GM12878 (cell line): ENCODE results near the gene KIF21B. TPM values are rescaled to one million over a fixed set of nuclear protein-coding genes. Genes with fewer than 3 reads are reported as not detected.

ENCODE experiments used
- ATAC-seq: fragments of 200-7000 bp; cut with Tn5 transposase; 3 replicates; pipeline ENCODE4 v1.9.1; 2020; ENCODE audit warnings: mild to moderate bottlenecking, moderate library complexity
- BruUV-seq: library from RNA; stranded (reverse); fragments of 400-500 nt; replicated peaks from 2 replicates; lab custom pipeline; 2021; lab: Mats Ljungman, UMichigan
- CTCF ChIA-PET: fragments of 300-600 bp; sonication (Branson Sonifier 250); formaldehyde crosslinking; extraction: SDS; loops from one replicate; lab custom pipeline; 2021; ENCODE audit warnings: inconsistent platforms; lab: Yijun Ruan, JAX
- POLR2A ChIA-PET: fragments of 350-600 bp; formaldehyde crosslinking; extraction: SDS; loops from one replicate; lab custom pipeline; 2021; ENCODE audit warnings: inconsistent platforms; lab: Charles Lee
- RAD21 ChIA-PET: fragments of 300-600 bp; sonication (Branson Sonifier 250); formaldehyde crosslinking; loops from one replicate; lab custom pipeline; 2023; ENCODE audit warnings: antibody characterized with exemption; ENCODE audit not compliant: unreplicated experiment; lab: Charles Lee
- SMC1A ChIA-PET: fragments of 300-600 bp; sonication (Branson Sonifier 250); formaldehyde crosslinking; loops from one replicate; lab custom pipeline; 2023; ENCODE audit not compliant: unreplicated experiment, uncharacterized antibody; lab: Charles Lee
- DNase-seq: peaks from one replicate; pipeline ENCODE4 v3.0.0-alpha.2; 2011; ENCODE audit warnings: low read depth, low spot score
- FAIRE-seq: peaks from 3 replicates; lab custom pipeline; 2011; peaks lifted over from hg19 to GRCh38; lab: Jason Lieb, UNC
- H2AFZ ChIP-seq: 2 replicates; pipeline ENCODE4 v1.6.0; 2011; ENCODE audit warnings: low read depth, low read length, control low read depth; ENCODE audit not compliant: control insufficient read depth
- H3K27ac ChIP-seq: 2 replicates; pipeline ENCODE4 v1.5.1; 2011; ENCODE audit warnings: control low read depth; ENCODE audit not compliant: control insufficient read depth, insufficient read depth
- H3K27me3 ChIP-seq, 2 experiments: replicated peaks in 1 of 2; 2 replicates each; pipeline versions ENCODE4 v1.6.0 to v1.6.1; 2011; ENCODE audit warnings: low read length in 1 of 2; ENCODE audit not compliant: control insufficient read depth in 2 of 2, insufficient read depth in 2 of 2
- H3K36me3 ChIP-seq, 2 experiments: 2 replicates each; pipeline ENCODE4 v1.5.1; 2011; ENCODE audit warnings: low read length in 1 of 2; ENCODE audit not compliant: control insufficient read depth in 2 of 2, insufficient read depth in 2 of 2
- H3K4me1 ChIP-seq: 2 replicates; pipeline ENCODE4 v1.6.1; 2011; ENCODE audit warnings: mild to moderate bottlenecking, low read length, moderate library complexity, mixed read lengths; ENCODE audit not compliant: control insufficient read depth, insufficient read depth
- H3K4me2 ChIP-seq: 2 replicates; pipeline ENCODE4 v1.6.0; 2011; ENCODE audit warnings: control low read depth; ENCODE audit not compliant: control insufficient read depth, insufficient read depth
- H3K4me3 ChIP-seq: fragments of 200-600 bp; sonication (generic); 2 replicates; pipeline ENCODE4 v1.5.1; 2016
- H3K79me2 ChIP-seq: 2 replicates; pipeline ENCODE4 v1.6.0; 2011; ENCODE audit warnings: low read length; ENCODE audit not compliant: control insufficient read depth, insufficient read depth
- H3K9ac ChIP-seq: 2 replicates; pipeline ENCODE4 v1.8.0; 2011; ENCODE audit warnings: low read length, control low read depth, mixed read lengths; ENCODE audit not compliant: control insufficient read depth, insufficient read depth
- H3K9me3 ChIP-seq: replicated peaks from 3 replicates; pipeline ENCODE4 v1.5.1; 2011; ENCODE audit warnings: mild to moderate bottlenecking, low read length; ENCODE audit not compliant: control insufficient read depth, insufficient read depth
- H4K20me1 ChIP-seq: 2 replicates; pipeline ENCODE4 v1.6.0; 2011; ENCODE audit not compliant: control insufficient read depth, insufficient read depth
- BCL3 ChIP-seq: IDR thresholded peaks from 2 replicates; pipeline ENCODE4 v1.6.1; 2011; ENCODE audit warnings: borderline replicate concordance, low read depth, mild to moderate bottlenecking, moderate library complexity, low read length; ENCODE audit not compliant: insufficient read depth, poor library complexity, severe bottlenecking
- CEBPB ChIP-seq, 2 experiments: fragments of 150-350 bp in 1 of 2; IDR thresholded peaks; 2 replicates each; pipeline ENCODE4 v1.6.1; 2012 to 2014; ENCODE audit warnings: low read depth in 2 of 2, low read length in 2 of 2, borderline replicate concordance in 1 of 2, inconsistent platforms in 1 of 2
- ELK1 ChIP-seq: IDR thresholded peaks from 2 replicates; pipeline ENCODE4 v1.6.1; 2012; ENCODE audit warnings: low read depth, low read length, improper control_type of control experiment
- EP300 ChIP-seq, 2 experiments: fragments of 150-350 bp in 1 of 2; IDR thresholded peaks; 2 replicates each; pipeline ENCODE4 v1.6.1; 2011 to 2012; ENCODE audit warnings: low read depth in 2 of 2, low read length in 2 of 2, borderline replicate concordance in 1 of 2, improper control_type of control experiment in 1 of 2, inconsistent platforms in 1 of 2; ENCODE audit not compliant: control insufficient read depth in 1 of 2
- HDGF ChIP-seq: fragments of 450-650 bp; IDR thresholded peaks from 2 replicates; pipeline ENCODE4 v1.6.1; 2016; ENCODE audit warnings: antibody characterized with exemption
- IRF3 ChIP-seq: fragments of 450-650 bp; IDR thresholded peaks from 2 replicates; pipeline ENCODE4 v1.6.1; 2014; ENCODE audit warnings: mild to moderate bottlenecking
- MAX ChIP-seq: IDR thresholded peaks from 2 replicates; pipeline ENCODE4 v1.6.1; 2012; ENCODE audit warnings: low read depth, low read length, improper control_type of control experiment
- MYC ChIP-seq: IDR thresholded peaks from 2 replicates; pipeline ENCODE4 v1.6.1; 2011; ENCODE audit warnings: mild to moderate bottlenecking, low read length, moderate library complexity, inconsistent platforms; ENCODE audit not compliant: insufficient read depth, insufficient replicate concordance, insufficient read length, severe bottlenecking
- NR2C1 ChIP-seq: fragments of 450-650 bp; IDR thresholded peaks from 2 replicates; pipeline ENCODE4 v1.6.1; 2017; ENCODE audit warnings: antibody characterized with exemption, mild to moderate bottlenecking, moderate library complexity
- NR2F1 ChIP-seq: fragments of 450-650 bp; conservative IDR thresholded peaks from 2 replicates; pipeline ENCODE4 v1.6.1; 2017; ENCODE audit warnings: mild to moderate bottlenecking
- NRF1 ChIP-seq: conservative IDR thresholded peaks from 2 replicates; pipeline ENCODE4 v1.6.1; 2011; ENCODE audit warnings: mild to moderate bottlenecking, low read depth, low read length, improper control_type of control experiment
- PBX3 ChIP-seq: IDR thresholded peaks from 2 replicates; pipeline ENCODE4 v1.6.1; 2011; ENCODE audit warnings: mild to moderate bottlenecking, low read depth, low read length, moderate library complexity; ENCODE audit not compliant: insufficient replicate concordance
- SIN3A ChIP-seq: IDR thresholded peaks from 2 replicates; pipeline ENCODE4 v1.6.1; 2012; ENCODE audit warnings: low read depth, low read length, improper control_type of control experiment
- TAF1 ChIP-seq: IDR thresholded peaks from 2 replicates; pipeline ENCODE4 v1.6.1; 2011; ENCODE audit warnings: mild to moderate bottlenecking, low read depth, low read length, borderline replicate concordance
- YBX1 ChIP-seq: fragments of 450-650 bp; IDR thresholded peaks from 2 replicates; pipeline ENCODE4 v1.6.1; 2016; ENCODE audit warnings: antibody characterized with exemption
- ZBTB33 ChIP-seq: fragments of 450-650 bp; IDR thresholded peaks from 2 replicates; pipeline ENCODE4 v1.6.1; 2017; ENCODE audit warnings: mild to moderate bottlenecking
- ZNF207 ChIP-seq: fragments of 450-650 bp; IDR thresholded peaks from 2 replicates; pipeline ENCODE4 v1.6.1; 2014; ENCODE audit warnings: antibody characterized with exemption, mild to moderate bottlenecking, borderline replicate concordance
- WGBS: methylation state at CpG from one replicate; pipeline ENCODE4 v1.1.6; 2016; ENCODE audit warnings: low lambda C conversion rate; ENCODE audit not compliant: insufficient replicate concordance, insufficient coverage; ENCODE audit errors: missing lambda C conversion rate; 5-methylcytosine and 5-hydroxymethylcytosine counted together
- in situ Hi-C: fragments of 300-500 bp; cut with MboI; formaldehyde crosslinking; loops from 9 replicates; pipeline ENCODE4 v1.14.3; 2018; ENCODE audit warnings: mixed read lengths
- intact Hi-C: fragments of 100-400 bp; cut with micrococcal nuclease; formaldehyde crosslinking; loops from one replicate; pipeline ENCODE4 v1.14.2; 2022; ENCODE audit not compliant: unreplicated experiment
- polyA plus RNA-seq, 11 experiments: library from polyadenylated mRNA; depleted of rRNA in 4 of 11; unstranded in 6 of 11; stranded (reverse) in 5 of 11; fragments of >200 nt; fragmentation: Nextera tagmentation in 4 of 11; fragmentation: Illumina TruSeq in 1 of 11; extraction: Ambion mirVana in 4 of 11; extraction: Trizol in 1 of 11; gene quantifications; 1 replicate in 1 of 11; 2 replicates in 10 of 11; pipeline versions ENCODE4 v1.2.1 to v1.2.3, GENCODE V29; 2011 to 2016; ENCODE audit warnings: inconsistent platforms in 2 of 11, missing spikeins in 2 of 11, low read depth in 1 of 11
- total RNA-seq, 4 experiments: library from RNA; depleted of rRNA in 3 of 4; stranded (reverse); fragments of >200 nt in 3 of 4; fragmentation: Illumina TruSeq in 1 of 4; extraction: Trizol in 1 of 4; gene quantifications; 2 replicates each; pipeline versions ENCODE4 v1.2.1 to v1.2.3, GENCODE V29; 2013 to 2021

The KIF21B gene
- total and polyA plus RNA-seq, 10 of the 15 experiments (the other 5 are each of a cell fraction or from before 2014, with no cell fraction given), result 2.3 to 47.7 (median 12.6) TPM

GRCh38 chr1:201007481-201007880 is 16.0 kb downstream of the KIF21B start:
- no TSS peak for BruUV-seq
- in situ Hi-C loops, result no loop called here
- TF ChIP-seq ZBTB33, result no peak
- TF ChIP-seq ZNF207, result no peak
- peak; percentile 45 for TF ChIP-seq PBX3
- no peak for TF ChIP-seq MAX
- TF ChIP-seq CEBPB (IDR thresholded peaks at IDR 0.05; ENCODE audit: borderline replicate concordance in 1 of 2, low read depth in 2 of 2, low read length in 2 of 2), result no peak
- no peak for TF ChIP-seq IRF3
- no peak for TF ChIP-seq NRF1
- TF ChIP-seq BCL3, result peak; percentile 73
- TF ChIP-seq SIN3A, result no peak
- TF ChIP-seq ELK1, result no peak
- no peak for TF ChIP-seq NR2F1
- peak; percentile 62; the same call in 1 of the 2 replicates for TF ChIP-seq HDGF
- TF ChIP-seq EP300 (IDR thresholded peaks at IDR 0.05; ENCODE audit: borderline replicate concordance in 1 of 2, control insufficient read depth in 1 of 2, low read depth in 2 of 2, low read length in 2 of 2), result no peak
- no peak for TF ChIP-seq YBX1
- TF ChIP-seq TAF1, result no peak
- no peak for TF ChIP-seq MYC
- TF ChIP-seq NR2C1, result no peak

More at GRCh38 chr1:201007481-201007880, 16.0 kb downstream of the KIF21B start:
- Histone ChIP-seq H3K4me2 (no peak overlapping the region), H3K9me3 (no peaks in the 10 kb centered on the region), H3K4me1 (no peaks in the 10 kb centered on the region), H2AFZ (no peak overlapping the region), H3K79me2 (no peaks in the 10 kb centered on the region), H3K9ac (no peak overlapping the region), H3K4me3 (no peak overlapping the region), H3K36me3 (peaks cover 7 to 37% of the 10 kb centered on the region in 2 experiments; a peak in 3 of 4 replicates), H3K27me3 (no peaks in the 10 kb centered on the region), H3K27ac (no peak overlapping the region), H4K20me1 (no peaks in the 10 kb centered on the region)
- WGBS, result 95% methylated on average over 5 of the region's 5 CpGs
- DNase-seq, result no peak
- ChIA-PET RAD21 (no interaction called here), SMC1A (no interaction called here), CTCF (no interaction called here), POLR2A (no interaction called here)
- intact Hi-C loops, result no loop called here
- ATAC-seq, result no peak
- peak; percentile 71 for FAIRE-seq
